ENCODE data around the gene MTIF2.

- TF ChIP-seq CTCF (IDR thresholded peaks at IDR 0.05; ENCODE audit: low read length) (no peak), EZH2phosphoT487 (IDR thresholded peaks at IDR 0.05; ENCODE audit: low read length) (no peak), EZH2 (optimal IDR thresholded peaks at IDR 0.05; ENCODE audit: low read depth, low read length) (no peak)
These were observed 23.6 kb downstream of the MTIF2 start for GRCh38 chr2:55245411-55245810.
